HL-60 (cell line): ENCODE data around the gene COMMD6.

Experiments used
- DNase-seq, 2 experiments: peaks; one replicate each; pipeline ENCODE4 v3.0.0-alpha.2; 2010 to 2020; ENCODE audit warnings: low read depth in 1 of 2, low spot score in 1 of 2
- H3K27ac ChIP-seq: fragments of 250-450 bp; sonication (Bioruptor Pico); replicated peaks from 2 replicates; pipeline ENCODE4 v1.5.1; 2020; ENCODE audit warnings: mild to moderate bottlenecking, moderate library complexity
- H3K27me3 ChIP-seq: fragments of 250-450 bp; sonication (Bioruptor Pico); 2 replicates; pipeline ENCODE4 v1.5.1; 2021; ENCODE audit warnings: mild to moderate bottlenecking, moderate library complexity; ENCODE audit not compliant: insufficient read depth, poor library complexity, severe bottlenecking
- H3K4me3 ChIP-seq: replicated peaks from 2 replicates; pipeline ENCODE4 v1.5.1; 2011; ENCODE audit warnings: mild to moderate bottlenecking, control low read depth, low read length; ENCODE audit not compliant: insufficient read depth
- CTCF ChIP-seq: IDR thresholded peaks from one replicate; pipeline ENCODE4 v1.5.1; 2011; ENCODE audit warnings: low read length, control low read depth, inconsistent platforms; ENCODE audit not compliant: insufficient read depth
- GABPA ChIP-seq: IDR thresholded peaks from 2 replicates; pipeline ENCODE4 v1.6.1; 2012; ENCODE audit warnings: low read depth
- POLR2AphosphoS5 ChIP-seq: IDR thresholded peaks from 2 replicates; pipeline ENCODE4 v1.6.1; 2012; ENCODE audit warnings: low read depth
- REST ChIP-seq: IDR thresholded peaks from 2 replicates; pipeline ENCODE4 v1.6.1; 2012; ENCODE audit warnings: low read depth; ENCODE audit not compliant: insufficient replicate concordance
- SPI1 ChIP-seq: IDR thresholded peaks from 2 replicates; pipeline ENCODE4 v1.6.1; 2012; ENCODE audit warnings: low read depth, mild to moderate bottlenecking, borderline replicate concordance

COMMD6 gene

DNA sequence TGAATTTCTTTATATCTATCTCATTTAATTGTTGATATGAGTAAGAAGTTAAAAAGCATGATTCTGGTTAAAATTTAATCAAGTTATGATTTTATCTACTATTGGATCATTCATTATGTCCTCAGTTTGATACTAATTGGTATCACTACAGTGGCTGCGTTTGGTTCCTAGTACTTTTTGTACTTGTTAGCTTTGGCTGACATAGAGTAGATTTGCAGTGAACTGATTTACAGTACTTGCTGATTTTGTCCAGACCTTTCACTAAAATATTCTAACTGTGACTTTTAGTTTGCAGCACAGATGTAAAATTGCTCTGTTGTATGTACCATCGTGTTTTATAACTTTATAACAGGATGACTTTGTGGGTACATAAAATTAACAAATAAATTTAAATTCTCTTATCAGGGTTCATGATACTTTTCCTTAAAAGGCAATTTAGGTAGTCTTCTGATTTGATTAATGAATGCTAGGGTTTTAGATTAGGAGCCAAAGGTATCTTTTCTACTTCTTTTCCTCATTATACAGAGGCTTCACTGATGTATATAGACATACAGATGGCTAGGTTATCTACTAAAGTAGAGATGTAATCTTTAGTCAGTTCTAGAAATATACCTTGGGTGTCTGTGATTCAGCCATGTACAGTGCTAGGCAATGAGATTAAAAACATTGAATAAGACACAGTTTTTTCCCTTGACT lies 20.7 kb upstream of the COMMD6 start:
- H3K4me3 ChIP-seq: no peak overlapping the region
- no peaks in the 10 kb centered on the region for H3K27me3 ChIP-seq
- DNase-seq: no peak
- TF ChIP-seq REST (no peak), SPI1 (no peak), GABPA (no peak), POLR2AphosphoS5 (no peak), CTCF (no peak)
- no peak overlapping the region for H3K27ac ChIP-seq

DNA sequence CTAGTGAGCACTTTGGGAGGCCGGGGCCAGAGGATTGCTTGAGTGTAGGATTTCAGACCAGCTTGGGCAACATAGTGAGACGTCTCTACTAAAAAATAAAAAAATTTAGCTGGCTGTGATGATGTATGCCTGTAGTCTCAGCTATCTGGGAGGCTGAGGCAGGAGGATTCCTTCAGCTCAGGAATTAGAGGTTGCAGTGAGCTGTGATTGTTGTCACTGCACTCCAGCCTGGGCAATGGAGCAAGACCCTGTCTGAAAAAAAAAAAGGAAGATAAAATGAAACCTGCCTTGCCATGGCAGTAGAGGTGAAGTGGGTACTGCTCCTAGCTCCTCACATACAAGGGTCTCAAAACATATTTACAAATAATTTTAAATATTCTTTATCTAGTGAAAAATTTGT lies 19.3 kb upstream of the COMMD6 start:
- Histone ChIP-seq H3K4me3 (no peak overlapping the region), H3K27ac (no peak overlapping the region), H3K27me3 (no peaks in the 10 kb centered on the region)
- TF ChIP-seq SPI1: no peak
- TF ChIP-seq GABPA: no peak
- no peak for TF ChIP-seq REST
- no peak for TF ChIP-seq CTCF
- no peak for TF ChIP-seq POLR2AphosphoS5
- no peak for DNase-seq

- TF ChIP-seq REST (no peak), CTCF (no peak), GABPA (no peak)
- H3K27me3 ChIP-seq: no peaks in the 10 kb centered on the region
- no peak overlapping the region for H3K27ac ChIP-seq
- no peak overlapping the region for H3K4me3 ChIP-seq
- DNase-seq: no peak
These were observed 18.2 kb upstream of the COMMD6 start for GRCh38 chr13:75555836-75556235.
